Heart right ventricle (tissue), 16 donors: ENCODE data around the gene ROBO1. TPM values are rescaled to one million over a fixed set of nuclear protein-coding genes. Genes with fewer than 3 reads are reported as not detected.
"Not testable (repeated sequence)": the region's sequence is repeated elsewhere in the genome, so short reads cannot be mapped to it uniquely, and the experiment has no call there.

Experiments
- ATAC-seq, 8 donors: fragments of 200-7000 bp; cut with Tn5 transposase; one replicate each; pipeline ENCODE4 v1.9.1; 2020; ENCODE audit warnings: mild to moderate bottlenecking in 8 of 8, moderate library complexity in 8 of 8, moderate number of reproducible peaks in 1 of 8
- DNase-seq, 2 donors: peaks; one replicate each; pipeline ENCODE4 v3.0.0-alpha.2; 2020
- H3K27ac ChIP-seq, 10 donors: fragments of 200-600 bp; sonication (generic) in 2 of 10; one replicate each; pipeline versions ENCODE4 v1.5.0 to v1.8.0; 2020 to 2022; ENCODE audit warnings: mild to moderate bottlenecking in 3 of 10
- H3K27me3 ChIP-seq, 7 donors: fragments of 200-600 bp; one replicate each; pipeline ENCODE4 v1.8.0; 2021 to 2022; ENCODE audit warnings: mild to moderate bottlenecking in 2 of 7
- H3K36me3 ChIP-seq, 9 donors: fragments of 200-600 bp; sonication (generic) in 1 of 9; one replicate each; pipeline versions ENCODE4 v1.5.0 to v1.8.0; 2020 to 2022; ENCODE audit warnings: mild to moderate bottlenecking in 2 of 9
- H3K4me1 ChIP-seq, 9 donors: fragments of 200-600 bp; sonication (generic) in 1 of 9; one replicate each; pipeline versions ENCODE4 v1.5.0 to v1.8.0; 2020 to 2022; ENCODE audit warnings: mild to moderate bottlenecking in 4 of 9
- H3K4me3 ChIP-seq, 10 donors: fragments of 200-600 bp; sonication (generic) in 2 of 10; one replicate each; pipeline versions ENCODE4 v1.5.0 to v1.8.0; 2020 to 2022; ENCODE audit warnings: mild to moderate bottlenecking in 7 of 10, moderate library complexity in 2 of 10
- H3K9me3 ChIP-seq, 11 donors: fragments of 200-600 bp in 10 of 11; sonication (generic) in 2 of 11; one replicate each; pipeline versions ENCODE4 v1.5.0 to v1.8.0; 2013 to 2022; ENCODE audit warnings: mild to moderate bottlenecking in 2 of 11, control low read depth in 1 of 11, moderate library complexity in 1 of 11
- WGBS, 2 donors: extraction: QIAGEN DNeasy Blood & Tissue Kit; methylation state at CpG; one replicate each; pipeline ENCODE4 v1.1.7; 2013; ENCODE audit warnings: inconsistent platforms in 1 of 2; 5-methylcytosine and 5-hydroxymethylcytosine counted together
- intact Hi-C, 10 donors: fragments of 100-400 bp; cut with DNase I; formaldehyde crosslinking; loops; one replicate each; pipeline versions ENCODE4 v1.11.1 to v1.14.2; 2022
- polyA plus RNA-seq, 2 donors: library from polyadenylated mRNA; stranded (reverse); fragments of 200-250 nt; gene quantifications; one replicate each; pipeline ENCODE4 v1.2.3, GENCODE V29; 2013
- total RNA-seq, 10 donors: library from RNA; stranded (reverse); fragmentation: NEBNext Ultra II Directional in 3 of 10; extraction: Animal tissue kit (Norgen Biotek cat#: 25700) in 3 of 10; gene quantifications; one replicate each; pipeline versions ENCODE4 v1.2.1 to v1.2.4, GENCODE V29; 2021 to 2023
- TF ChIP-seq, protein P1 (sequence below), 9 donors: fragments of 200-600 bp; sonication (generic) in 2 of 9; IDR thresholded peaks; one replicate each; pipeline versions ENCODE4 v1.5.0 to v1.8.0; 2021 to 2022; ENCODE audit warnings: antibody characterized with exemption in 9 of 9, mild to moderate bottlenecking in 5 of 9, moderate library complexity in 1 of 9
- donor health status: Arrhythmogenic right ventricular cardiomyopathy.
- donor health status: ischemic (EF 13 %, LVEDD 7.1; RV severe dilation, severe dysfunction).
- donor health status: healthy with polysubstance abuse.
- donor health status: DM: no; HTN: yes; CAD: no.
- donor health status: DM: no; HTN: no; CAD: no.
- donor health status: ischemic (EF 25% LVEDD 6.9; RV normal size, moderate dysfunction).
- donor health status: ischemic (EF 25% LVEDD 5.7; RV mildly dilated, moderate dysfunction).
- donor health status: healthy.
- donor health status: DM: yes; HTN: yes; CAD: no.
- donor health status: Ischemic cardiomyopathy.
- donor health status: ischemic (EF 35%, LVEDD 5.7; RV mildly dilated, moderate dysfunction).
- donor health status: nonischemic (EF 11% LVEDD 7.7; RV severe dilation, severe dysfunction).
- donor health status: DM: yes; HTN: yes; CAD: no.
- donor health status: PGD.
- donor health status: ischemic (EF 29% LVEDD 5.4; RV normal size, mild dysfunction).
- donor health status: nonischemic (EF 23%, LVEDD 6.1; RV moderate dilation, normal function).

The ROBO1 gene
- total and polyA plus RNA-seq, 12 donors: 2.8 to 13.9 (median 5.6) TPM

- no peak overlapping the region for H3K27ac ChIP-seq
- H3K36me3 ChIP-seq: no peaks in the 10 kb centered on the region
- TF ChIP-seq, protein P1, sequence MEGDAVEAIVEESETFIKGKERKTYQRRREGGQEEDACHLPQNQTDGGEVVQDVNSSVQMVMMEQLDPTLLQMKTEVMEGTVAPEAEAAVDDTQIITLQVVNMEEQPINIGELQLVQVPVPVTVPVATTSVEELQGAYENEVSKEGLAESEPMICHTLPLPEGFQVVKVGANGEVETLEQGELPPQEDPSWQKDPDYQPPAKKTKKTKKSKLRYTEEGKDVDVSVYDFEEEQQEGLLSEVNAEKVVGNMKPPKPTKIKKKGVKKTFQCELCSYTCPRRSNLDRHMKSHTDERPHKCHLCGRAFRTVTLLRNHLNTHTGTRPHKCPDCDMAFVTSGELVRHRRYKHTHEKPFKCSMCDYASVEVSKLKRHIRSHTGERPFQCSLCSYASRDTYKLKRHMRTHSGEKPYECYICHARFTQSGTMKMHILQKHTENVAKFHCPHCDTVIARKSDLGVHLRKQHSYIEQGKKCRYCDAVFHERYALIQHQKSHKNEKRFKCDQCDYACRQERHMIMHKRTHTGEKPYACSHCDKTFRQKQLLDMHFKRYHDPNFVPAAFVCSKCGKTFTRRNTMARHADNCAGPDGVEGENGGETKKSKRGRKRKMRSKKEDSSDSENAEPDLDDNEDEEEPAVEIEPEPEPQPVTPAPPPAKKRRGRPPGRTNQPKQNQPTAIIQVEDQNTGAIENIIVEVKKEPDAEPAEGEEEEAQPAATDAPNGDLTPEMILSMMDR (IDR thresholded peaks at IDR 0.05): no peak
- ATAC-seq (no peak), DNase-seq (no peak)
- no peak overlapping the region for H3K4me3 ChIP-seq
- peaks cover 0 to 15% (median 0%) of the 10 kb centered on the region in 9 donors for H3K4me1 ChIP-seq
- intact Hi-C loops: loop anchor here in 1 of 10 donors (10.0 kb wide), 1 partner anchor 60 kb away; no protein-coding TSS in a partner anchor
- H3K9me3 ChIP-seq: no peaks in the 10 kb centered on the region
- WGBS, 2 donors: 58 to 73% methylated on average over 4 of the region's 4 CpGs
- no peaks in the 10 kb centered on the region for H3K27me3 ChIP-seq
Observed at GRCh38 chr3:78724859-78725258, 1042.9 kb downstream of the ROBO1 start.

- H3K4me1 ChIP-seq: peaks cover 0 to 14% (median 0%) of the 10 kb centered on the region in 9 donors
- H3K4me3 ChIP-seq, H3K9me3 ChIP-seq, ATAC-seq, H3K27me3 ChIP-seq, H3K27ac ChIP-seq, DNase-seq, H3K36me3 ChIP-seq: not testable (repeated sequence)
- intact Hi-C loops: loop anchor here in 1 of 10 donors (10.0 kb wide), 1 partner anchor 60 kb away; no protein-coding TSS in a partner anchor
- whole genome bisulfite sequencing, 2 donors: 93 to 95% methylated on average over 5 of the region's 5 CpGs
Observed at GRCh38 chr3:78724364-78724763, 1043.4 kb downstream of the ROBO1 start.

DNA sequence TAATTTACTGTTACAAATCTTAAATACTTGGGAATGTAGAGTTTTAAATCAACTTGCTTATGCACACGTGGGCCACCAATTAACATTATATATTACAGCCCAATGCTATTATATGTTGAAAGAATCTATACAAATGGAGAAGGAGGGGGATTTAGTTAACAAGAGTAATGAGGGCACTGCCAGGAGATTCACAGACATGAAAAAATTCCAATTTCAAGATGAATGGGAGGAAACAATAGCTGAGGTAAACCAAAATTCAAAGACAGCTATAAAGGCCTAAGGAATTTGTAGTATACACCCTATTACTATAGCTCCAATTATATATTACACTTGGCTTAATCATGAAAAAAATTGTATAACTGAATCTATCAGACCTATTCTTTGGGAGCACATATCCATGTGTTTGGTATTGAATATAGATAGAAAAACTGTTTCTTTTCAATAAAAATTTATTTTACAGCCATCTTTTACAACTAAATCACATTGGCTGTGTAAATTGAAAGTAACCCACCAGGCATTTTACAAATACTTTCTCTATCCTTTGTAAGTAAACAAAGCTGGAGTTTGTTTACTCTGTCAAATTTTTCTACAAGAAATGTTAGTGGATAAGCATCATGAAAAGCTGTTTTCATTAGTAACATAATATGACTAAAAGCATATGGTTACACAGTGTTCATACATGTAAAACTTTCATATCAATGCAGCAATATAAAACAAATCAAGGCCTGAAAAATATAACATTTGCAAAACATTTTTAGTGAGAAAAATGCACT lies 1045.8 kb downstream of the ROBO1 start:
- intact Hi-C loops: loop anchor here in 1 of 10 donors (10.0 kb wide), 1 partner anchor 57 kb away; no protein-coding TSS in a partner anchor
- no peaks in the 10 kb centered on the region for H3K27me3 ChIP-seq
- ATAC-seq (no peak), DNase-seq (no peak)
- no peaks in the 10 kb centered on the region for H3K9me3 ChIP-seq
- H3K36me3 ChIP-seq: no peaks in the 10 kb centered on the region
- no peak overlapping the region for H3K4me3 ChIP-seq
- WGBS, 2 donors: 38 to 85% methylated on average over 1 of the region's 1 CpG
- TF ChIP-seq, protein P1 (IDR thresholded peaks at IDR 0.05): no peak
- H3K4me1 ChIP-seq: peaks cover 0 to 4% (median 0%) of the 10 kb centered on the region in 9 donors
- H3K27ac ChIP-seq: no peak overlapping the region

DNA sequence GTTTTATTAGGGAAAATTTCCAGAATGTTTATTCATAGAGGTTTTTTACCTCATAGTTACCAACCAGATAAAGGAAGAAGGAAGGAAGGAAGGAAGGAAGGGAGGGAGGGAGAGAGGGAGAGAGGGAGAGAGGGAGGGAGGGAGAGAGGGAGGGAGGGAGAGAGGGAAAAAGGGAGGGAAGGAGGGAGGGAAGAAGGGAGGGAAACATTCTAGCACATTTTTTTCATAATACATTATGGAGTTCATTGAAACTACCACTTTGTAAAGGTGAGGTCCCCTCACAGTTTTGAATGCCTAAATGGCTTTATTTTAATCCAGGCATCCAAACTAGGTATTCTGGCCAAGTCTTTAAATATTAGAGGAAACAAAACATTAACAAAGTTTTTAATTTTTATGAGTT lies 1049.1 kb downstream of the ROBO1 start:
- Histone ChIP-seq H3K4me3 (no peak overlapping the region), H3K4me1 (no peaks in the 10 kb centered on the region), H3K9me3 (no peaks in the 10 kb centered on the region), H3K27ac (no peak overlapping the region), H3K36me3 (peaks cover 0 to 5% (median 0%) of the 10 kb centered on the region in 9 donors), H3K27me3 (no peaks in the 10 kb centered on the region)
- TF ChIP-seq, protein P1 (IDR thresholded peaks at IDR 0.05): no peak
- intact Hi-C loops: no loop called here
- ATAC-seq: no peak
- DNase-seq: no peak

- intact Hi-C loops: no loop called here
- 93 to 98% methylated on average over 5 of the region's 5 CpGs for WGBS, 2 donors
- Histone ChIP-seq H3K27me3 (no peaks in the 10 kb centered on the region), H3K4me3 (no peak overlapping the region), H3K4me1 (no peaks in the 10 kb centered on the region), H3K9me3 (no peaks in the 10 kb centered on the region), H3K27ac (no peak overlapping the region), H3K36me3 (peaks cover 0 to 5% (median 0%) of the 10 kb centered on the region in 9 donors)
- ATAC-seq: no peak
- DNase-seq: no peak
- TF ChIP-seq, protein P1 (IDR thresholded peaks at IDR 0.05): no peak
Observed at GRCh38 chr3:78717041-78717440, 1050.8 kb downstream of the ROBO1 start.
